OCI-LY3 (cell line): ENCODE measurements around the gene DDX42.

Source experiments
- EZH2phosphoT487 ChIP-seq: fragments of 200-600 bp; shearing (Covaris generic); IDR thresholded peaks from 2 replicates; pipeline ENCODE4 v1.6.1; 2018; ENCODE audit warnings: antibody characterized with exemption, mixed run types, low read depth
- TF ChIP-seq, protein P1 (sequence below): fragments of 200-600, 300-600 bp; sonication (generic); IDR thresholded peaks from 2 replicates; pipeline ENCODE4 v1.5.1; 2014; ENCODE audit warnings: antibody characterized with exemption, low read length, low read depth

DNA sequence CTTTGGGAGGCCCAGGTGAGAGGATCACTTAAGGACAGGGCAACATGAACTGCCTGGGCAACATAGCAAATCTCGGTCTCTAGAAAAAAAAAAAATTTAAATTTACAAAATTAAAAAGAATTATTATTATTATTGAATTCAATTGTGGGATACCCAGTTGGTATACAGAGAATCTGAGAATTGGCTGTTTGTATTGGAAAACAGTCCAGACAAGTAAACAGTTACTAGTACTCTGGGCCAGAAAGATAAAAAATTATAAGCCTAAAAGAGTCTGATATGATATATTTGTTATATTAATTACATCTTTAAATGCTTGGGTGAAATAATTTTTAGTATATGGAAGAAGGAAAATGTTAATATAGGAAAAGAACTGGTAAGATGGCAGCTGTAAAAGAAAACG, 15.5 kb upstream of the DDX42 start:
- TF ChIP-seq, protein P1, sequence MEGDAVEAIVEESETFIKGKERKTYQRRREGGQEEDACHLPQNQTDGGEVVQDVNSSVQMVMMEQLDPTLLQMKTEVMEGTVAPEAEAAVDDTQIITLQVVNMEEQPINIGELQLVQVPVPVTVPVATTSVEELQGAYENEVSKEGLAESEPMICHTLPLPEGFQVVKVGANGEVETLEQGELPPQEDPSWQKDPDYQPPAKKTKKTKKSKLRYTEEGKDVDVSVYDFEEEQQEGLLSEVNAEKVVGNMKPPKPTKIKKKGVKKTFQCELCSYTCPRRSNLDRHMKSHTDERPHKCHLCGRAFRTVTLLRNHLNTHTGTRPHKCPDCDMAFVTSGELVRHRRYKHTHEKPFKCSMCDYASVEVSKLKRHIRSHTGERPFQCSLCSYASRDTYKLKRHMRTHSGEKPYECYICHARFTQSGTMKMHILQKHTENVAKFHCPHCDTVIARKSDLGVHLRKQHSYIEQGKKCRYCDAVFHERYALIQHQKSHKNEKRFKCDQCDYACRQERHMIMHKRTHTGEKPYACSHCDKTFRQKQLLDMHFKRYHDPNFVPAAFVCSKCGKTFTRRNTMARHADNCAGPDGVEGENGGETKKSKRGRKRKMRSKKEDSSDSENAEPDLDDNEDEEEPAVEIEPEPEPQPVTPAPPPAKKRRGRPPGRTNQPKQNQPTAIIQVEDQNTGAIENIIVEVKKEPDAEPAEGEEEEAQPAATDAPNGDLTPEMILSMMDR: no peak
- no peak for TF ChIP-seq EZH2phosphoT487
